HepG2 (cell line): ENCODE measurements around the gene PLEKHN1. TPM values are rescaled to one million over a fixed set of nuclear protein-coding genes. Genes with fewer than 3 reads are reported as not detected.

ENCODE experiments used
- BORCS8-MEF2B ChIP-seq: sonication (generic); formaldehyde crosslinking; IDR thresholded peaks from 2 replicates; pipeline ENCODE4 v1.8.0; 2022; ENCODE audit warnings: mild to moderate bottlenecking, missing genetic modification reagents
- CAMTA2 ChIP-seq: sonication (generic); formaldehyde crosslinking; IDR thresholded peaks from 2 replicates; pipeline ENCODE4 v1.4.0; 2020; ENCODE audit warnings: mild to moderate bottlenecking, missing genetic modification reagents, borderline replicate concordance
- CREBL2 ChIP-seq: sonication (generic); formaldehyde crosslinking; IDR thresholded peaks from 2 replicates; pipeline ENCODE4 v1.8.1; 2023; ENCODE audit warnings: missing genetic modification reagents, mild to moderate bottlenecking, borderline replicate concordance
- FUBP1 ChIP-seq: sonication (generic); formaldehyde crosslinking; IDR thresholded peaks from 2 replicates; pipeline ENCODE4 v1.5.1; 2020; ENCODE audit warnings: missing genetic modification reagents, mild to moderate bottlenecking, borderline replicate concordance
- GMEB1 ChIP-seq: sonication (generic); formaldehyde crosslinking; IDR thresholded peaks from 2 replicates; pipeline ENCODE4 v1.5.1; 2020; ENCODE audit warnings: missing genetic modification reagents, mild to moderate bottlenecking, borderline replicate concordance
- GZF1 ChIP-seq: sonication (generic); formaldehyde crosslinking; IDR thresholded peaks from 2 replicates; pipeline ENCODE4 v1.5.1; 2020; ENCODE audit warnings: mild to moderate bottlenecking, missing genetic modification reagents
- PPARG ChIP-seq: conservative IDR thresholded peaks from 2 replicates; pipeline ENCODE4 v1.6.1; 2016; ENCODE audit warnings: missing biosample characterization, missing genetic modification reagents
- SAP130 ChIP-seq: IDR thresholded peaks from 2 replicates; pipeline ENCODE4 v1.6.1; 2016; ENCODE audit warnings: low read depth
- SP140L ChIP-seq: sonication (generic); formaldehyde crosslinking; IDR thresholded peaks from 2 replicates; pipeline ENCODE4 v1.4.0; 2020; ENCODE audit warnings: missing genetic modification reagents, borderline replicate concordance
- ZFAT ChIP-seq: sonication (generic); formaldehyde crosslinking; conservative IDR thresholded peaks from 2 replicates; pipeline ENCODE4 v1.8.1; 2023; ENCODE audit warnings: missing genetic modification reagents, inconsistent platforms
- ZNF282 ChIP-seq: fragments of 450-650 bp; IDR thresholded peaks from 2 replicates; pipeline ENCODE4 v1.6.1; 2018; ENCODE audit not compliant: partially characterized antibody
- ZNF382 ChIP-seq: sonication (generic); formaldehyde crosslinking; IDR thresholded peaks from 2 replicates; pipeline ENCODE4 v1.5.0; 2020; ENCODE audit warnings: missing genetic modification reagents, mild to moderate bottlenecking, borderline replicate concordance
- ZXDC ChIP-seq: sonication (generic); formaldehyde crosslinking; IDR thresholded peaks from 2 replicates; pipeline ENCODE4 v1.5.0; 2020; ENCODE audit warnings: mild to moderate bottlenecking, missing genetic modification reagents
- polyA plus RNA-seq, 8 experiments: library from polyadenylated mRNA; depleted of rRNA in 3 of 8; stranded (reverse) in 7 of 8; unstranded in 1 of 8; fragments of >200 nt; fragmentation: Illumina TruSeq in 4 of 8; extraction: Trizol in 4 of 8; gene quantifications; 2 replicates each; pipeline versions ENCODE4 v1.2.1 to v1.2.3, GENCODE V29; 2011 to 2016; ENCODE audit warnings: low read depth in 4 of 8, missing spikeins in 1 of 8, mixed read lengths in 1 of 8; ENCODE audit not compliant: insufficient read depth in 1 of 8
- total RNA-seq, 5 experiments: library from RNA; depleted of rRNA; stranded (reverse); fragments of >200 nt; fragmentation: Illumina TruSeq; extraction: Trizol; gene quantifications; 2 replicates each; pipeline ENCODE4 v1.2.3, GENCODE V29; 2016; ENCODE audit warnings: low read depth in 1 of 5
- TF ChIP-seq, protein P1 (sequence below): sonication (generic); formaldehyde crosslinking; IDR thresholded peaks from 2 replicates; pipeline ENCODE4 v1.4.0; 2020; ENCODE audit warnings: mild to moderate bottlenecking, low read depth, missing genetic modification reagents
- TF ChIP-seq, protein P2 (sequence below): sonication (generic); formaldehyde crosslinking; conservative IDR thresholded peaks from 2 replicates; pipeline ENCODE4 v1.8.1; 2023; ENCODE audit warnings: missing genetic modification reagents
- TF ChIP-seq, protein P3 (sequence below): IDR thresholded peaks from 2 replicates; pipeline ENCODE4 v1.6.1; 2016; ENCODE audit warnings: mild to moderate bottlenecking, missing biosample characterization, missing genetic modification reagents
- TF ChIP-seq, protein P4 (sequence below): sonication (generic); formaldehyde crosslinking; IDR thresholded peaks from 2 replicates; pipeline ENCODE4 v1.4.0; 2020; ENCODE audit warnings: missing genetic modification reagents, low read depth, mild to moderate bottlenecking, borderline replicate concordance

The PLEKHN1 gene
- total and polyA plus RNA-seq, 2 of the 13 experiments (the other 11 are each of a cell fraction or from before 2014, with no cell fraction given): 0.42 to 0.58 TPM

- TF ChIP-seq FUBP1 (CRISPR knock-in tag) (no peak), PPARG (no peak), ZFAT (CRISPR knock-in tag) (no peak), CAMTA2 (CRISPR knock-in tag) (no peak), SP140L (CRISPR knock-in tag) (no peak), ZXDC (CRISPR knock-in tag) (no peak), GZF1 (no peak), ZNF382 (CRISPR knock-in tag) (no peak), GMEB1 (CRISPR knock-in tag) (no peak), CREBL2 (CRISPR knock-in tag) (no peak), ZNF282 (no peak), SAP130 (peak; percentile 39; the same call in 1 of the 2 replicates), BORCS8-MEF2B (CRISPR knock-in tag) (no peak)
- TF ChIP-seq, protein P1, sequence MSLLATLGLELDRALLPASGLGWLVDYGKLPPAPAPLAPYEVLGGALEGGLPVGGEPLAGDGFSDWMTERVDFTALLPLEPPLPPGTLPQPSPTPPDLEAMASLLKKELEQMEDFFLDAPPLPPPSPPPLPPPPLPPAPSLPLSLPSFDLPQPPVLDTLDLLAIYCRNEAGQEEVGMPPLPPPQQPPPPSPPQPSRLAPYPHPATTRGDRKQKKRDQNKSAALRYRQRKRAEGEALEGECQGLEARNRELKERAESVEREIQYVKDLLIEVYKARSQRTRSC: no peak
- TF ChIP-seq, protein P2, sequence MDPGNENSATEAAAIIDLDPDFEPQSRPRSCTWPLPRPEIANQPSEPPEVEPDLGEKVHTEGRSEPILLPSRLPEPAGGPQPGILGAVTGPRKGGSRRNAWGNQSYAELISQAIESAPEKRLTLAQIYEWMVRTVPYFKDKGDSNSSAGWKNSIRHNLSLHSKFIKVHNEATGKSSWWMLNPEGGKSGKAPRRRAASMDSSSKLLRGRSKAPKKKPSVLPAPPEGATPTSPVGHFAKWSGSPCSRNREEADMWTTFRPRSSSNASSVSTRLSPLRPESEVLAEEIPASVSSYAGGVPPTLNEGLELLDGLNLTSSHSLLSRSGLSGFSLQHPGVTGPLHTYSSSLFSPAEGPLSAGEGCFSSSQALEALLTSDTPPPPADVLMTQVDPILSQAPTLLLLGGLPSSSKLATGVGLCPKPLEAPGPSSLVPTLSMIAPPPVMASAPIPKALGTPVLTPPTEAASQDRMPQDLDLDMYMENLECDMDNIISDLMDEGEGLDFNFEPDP (CRISPR knock-in tag): no peak
- TF ChIP-seq, protein P3, sequence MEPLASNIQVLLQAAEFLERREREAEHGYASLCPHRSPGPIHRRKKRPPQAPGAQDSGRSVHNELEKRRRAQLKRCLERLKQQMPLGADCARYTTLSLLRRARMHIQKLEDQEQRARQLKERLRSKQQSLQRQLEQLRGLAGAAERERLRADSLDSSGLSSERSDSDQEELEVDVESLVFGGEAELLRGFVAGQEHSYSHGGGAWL (CRISPR knock-in tag): no peak
- TF ChIP-seq, protein P4, sequence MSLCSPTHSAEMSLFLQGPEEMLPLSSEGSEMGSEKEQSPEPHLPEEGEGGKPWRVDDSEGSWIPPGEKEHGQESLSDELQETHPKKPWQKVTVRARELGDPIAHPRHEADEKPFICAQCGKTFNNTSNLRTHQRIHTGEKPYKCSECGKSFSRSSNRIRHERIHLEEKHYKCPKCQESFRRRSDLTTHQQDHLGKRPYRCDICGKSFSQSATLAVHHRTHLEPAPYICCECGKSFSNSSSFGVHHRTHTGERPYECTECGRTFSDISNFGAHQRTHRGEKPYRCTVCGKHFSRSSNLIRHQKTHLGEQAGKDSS (CRISPR knock-in tag): peak; percentile 27; the same call in 1 of the 2 replicates
Measured at GRCh38 chr1:998995-999724, 32.9 kb downstream of the PLEKHN1 start (continued).
